Spleen (tissue), 11 donors: ENCODE data around the gene CD164L2. TPM values are rescaled to one million over a fixed set of nuclear protein-coding genes. Genes with fewer than 3 reads are reported as not detected.

Source experiments
- DNase-seq: peaks from one replicate; pipeline ENCODE4 v3.0.0-alpha.2; 2020
- H3K27ac ChIP-seq, 8 donors: fragments of 200-600 bp; sonication (generic) in 7 of 8; 1 replicate in 4 of 8; 2 replicates in 4 of 8; pipeline versions ENCODE4 v1.5.0 to v1.8.0; 2016 to 2021; ENCODE audit warnings: inconsistent platforms in 4 of 8, mild to moderate bottlenecking in 4 of 8, moderate library complexity in 1 of 8
- H3K27me3 ChIP-seq, 7 donors: fragments of 200-600 bp; sonication (generic) in 6 of 7; replicated peaks in 1 of 7; 1 replicate in 4 of 7; 2 replicates in 3 of 7; pipeline versions ENCODE4 v1.5.0 to v1.8.0; 2016 to 2021; ENCODE audit warnings: inconsistent platforms in 3 of 7, mild to moderate bottlenecking in 1 of 7
- H3K36me3 ChIP-seq, 6 donors: fragments of 200-600 bp; sonication (generic) in 5 of 6; 1 replicate in 4 of 6; 2 replicates in 2 of 6; pipeline versions ENCODE4 v1.5.0 to v1.8.0; 2016 to 2021; ENCODE audit warnings: inconsistent platforms in 2 of 6
- H3K4me1 ChIP-seq, 6 donors: fragments of 200-600 bp; sonication (generic) in 5 of 6; 1 replicate in 3 of 6; 2 replicates in 3 of 6; pipeline versions ENCODE4 v1.5.0 to v1.8.0; 2016 to 2021; ENCODE audit warnings: inconsistent platforms in 3 of 6
- H3K4me3 ChIP-seq, 8 donors: fragments of 200-600 bp; sonication (generic) in 7 of 8; 1 replicate in 4 of 8; 2 replicates in 4 of 8; pipeline versions ENCODE4 v1.5.0 to v1.8.0; 2016 to 2021; ENCODE audit warnings: inconsistent platforms in 4 of 8, mild to moderate bottlenecking in 4 of 8, moderate library complexity in 2 of 8
- H3K9me3 ChIP-seq, 8 donors: fragments of 200-600 bp; sonication (generic) in 7 of 8; 1 replicate in 4 of 8; 2 replicates in 4 of 8; pipeline versions ENCODE4 v1.5.0 to v1.8.0; 2016 to 2021; ENCODE audit warnings: inconsistent platforms in 4 of 8
- POLR2A ChIP-seq, 3 donors: fragments of 450-650 bp; IDR thresholded peaks; one replicate each; pipeline ENCODE4 v1.5.1; 2017; ENCODE audit warnings: antibody characterized with exemption in 3 of 3, mild to moderate bottlenecking in 1 of 3
- POLR2AphosphoS5 ChIP-seq, 3 donors: sonication (generic); formaldehyde crosslinking; IDR thresholded peaks; one replicate each; pipeline ENCODE4 v1.5.1; 2017; ENCODE audit warnings: antibody characterized with exemption in 3 of 3
- WGBS, 5 donors: extraction: QIAGEN DNeasy Blood & Tissue Kit in 3 of 5; methylation state at CpG; one replicate each; pipeline versions ENCODE4 v1.1.5 to v1.1.7; 2013 to 2018; 5-methylcytosine and 5-hydroxymethylcytosine counted together
- intact Hi-C: fragments of 100-400 bp; cut with DNase I; formaldehyde crosslinking; loops from one replicate; pipeline ENCODE4 v1.15.0; 2023; ENCODE audit warnings: low total_unique reads
- polyA plus RNA-seq, 3 donors: library from polyadenylated mRNA; stranded (reverse); fragments of 200-250 nt; gene quantifications; one replicate each; pipeline ENCODE4 v1.2.1, GENCODE V29; 2013
- total RNA-seq, 7 donors: library from RNA; depleted of rRNA in 3 of 7; stranded (reverse); fragments of >200 nt in 3 of 7; fragmentation: NEBNext Ultra II Directional in 4 of 7; extraction: Animal tissue kit (Norgen Biotek cat#: 25700) in 4 of 7; gene quantifications; one replicate each; pipeline versions ENCODE4 v1.1.0 to v1.2.1, GENCODE V29; 2016 to 2021
- TF ChIP-seq, protein P1 (sequence below), 11 experiments: fragments of 200-600 bp in 7 of 11; fragments of 450-650 bp in 4 of 11; sonication (generic) in 4 of 11; IDR thresholded peaks in 8 of 11; conservative IDR thresholded peaks in 3 of 11; 1 replicate in 7 of 11; 2 replicates in 4 of 11; pipeline versions ENCODE4 v1.4.0 to v1.8.0; 2016 to 2021; ENCODE audit warnings: antibody characterized with exemption in 11 of 11, inconsistent platforms in 4 of 11, mild to moderate bottlenecking in 1 of 11
- donor health status: healthy with polysubstance abuse.
- donor health status: DM: no; HTN: no; CAD: no; lungs with moderate emphysema.
- donor health status: DM: no; HTN: no; CAD: no.
- donor health status: Bipolar disorder and iron deficiency.
- donor health status: healthy.
- donor health status: DM: no; HTN: no; CAD: no.
- donor health status: DM: yes; HTN: yes; CAD: no.

CD164L2 gene
- total and polyA plus RNA-seq, 10 donors, result 0.06 TPM; not detected in 9

DNA sequence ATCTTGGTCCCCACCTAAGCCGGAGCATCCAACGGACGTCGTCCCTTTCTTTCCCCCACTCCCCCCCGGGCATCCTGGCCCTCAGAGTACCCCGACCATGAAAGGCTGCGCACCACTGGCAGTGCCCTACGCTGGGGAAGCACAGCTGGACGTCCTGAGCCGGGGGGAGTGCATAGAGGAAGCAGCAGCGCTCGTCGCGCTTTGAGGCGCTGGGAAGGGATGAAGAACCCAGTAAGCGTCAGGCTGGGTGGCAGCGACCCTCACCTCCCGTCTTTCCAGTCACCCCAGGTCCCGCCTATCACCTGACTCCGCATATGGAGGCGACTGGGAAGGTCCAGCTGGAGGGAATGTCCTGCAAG, 22.1 kb downstream of the CD164L2 start:
- peaks cover 31 to 71% (median 51%) of the 10 kb centered on the region in 6 donors for H3K4me1 ChIP-seq
- H3K36me3 ChIP-seq, result peaks cover 0 to 86% (median 19%) of the 10 kb centered on the region in 6 donors
- peak overlapping the region in 1 of 8 donors; percentile 58 for H3K27ac ChIP-seq
- peak overlapping the region in 4 of 8 donors; percentile 37 to 70 (median 49) for H3K4me3 ChIP-seq
- 65 to 86% (median 75%) methylated on average over 15 to 21 of the region's 21 CpGs for WGBS, 5 donors
- no peaks in the 10 kb centered on the region for H3K9me3 ChIP-seq
- TF ChIP-seq, protein P1, sequence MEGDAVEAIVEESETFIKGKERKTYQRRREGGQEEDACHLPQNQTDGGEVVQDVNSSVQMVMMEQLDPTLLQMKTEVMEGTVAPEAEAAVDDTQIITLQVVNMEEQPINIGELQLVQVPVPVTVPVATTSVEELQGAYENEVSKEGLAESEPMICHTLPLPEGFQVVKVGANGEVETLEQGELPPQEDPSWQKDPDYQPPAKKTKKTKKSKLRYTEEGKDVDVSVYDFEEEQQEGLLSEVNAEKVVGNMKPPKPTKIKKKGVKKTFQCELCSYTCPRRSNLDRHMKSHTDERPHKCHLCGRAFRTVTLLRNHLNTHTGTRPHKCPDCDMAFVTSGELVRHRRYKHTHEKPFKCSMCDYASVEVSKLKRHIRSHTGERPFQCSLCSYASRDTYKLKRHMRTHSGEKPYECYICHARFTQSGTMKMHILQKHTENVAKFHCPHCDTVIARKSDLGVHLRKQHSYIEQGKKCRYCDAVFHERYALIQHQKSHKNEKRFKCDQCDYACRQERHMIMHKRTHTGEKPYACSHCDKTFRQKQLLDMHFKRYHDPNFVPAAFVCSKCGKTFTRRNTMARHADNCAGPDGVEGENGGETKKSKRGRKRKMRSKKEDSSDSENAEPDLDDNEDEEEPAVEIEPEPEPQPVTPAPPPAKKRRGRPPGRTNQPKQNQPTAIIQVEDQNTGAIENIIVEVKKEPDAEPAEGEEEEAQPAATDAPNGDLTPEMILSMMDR (IDR thresholded peaks at IDR 0.05 in 8 of 11, conservative IDR thresholded peaks at IDR 0.05 in 3 of 11), result no peak
- TF ChIP-seq POLR2AphosphoS5 (IDR thresholded peaks at IDR 0.05), result no peak
- TF ChIP-seq POLR2A (IDR thresholded peaks at IDR 0.05), result no peak
- no peak for DNase-seq
- intact Hi-C loops, result no loop called here
- peaks cover 0 to 4% (median 0%) of the 10 kb centered on the region in 7 donors for H3K27me3 ChIP-seq

- H3K27ac ChIP-seq, result peak overlapping the region in 3 of 8 donors; percentile 49 to 58 (median 53)
- no peak for TF ChIP-seq POLR2A (IDR thresholded peaks at IDR 0.05)
- TF ChIP-seq POLR2AphosphoS5 (IDR thresholded peaks at IDR 0.05), result peak in 1 of 3 donors; percentile 57
- TF ChIP-seq, protein P1 (IDR thresholded peaks at IDR 0.05 in 8 of 11, conservative IDR thresholded peaks at IDR 0.05 in 3 of 11), result no peak
- peak overlapping the region; percentile 23 to 70 (median 42) for H3K4me3 ChIP-seq
- H3K4me1 ChIP-seq, result peaks cover 31 to 71% (median 49%) of the 10 kb centered on the region in 6 donors
- peaks cover 0 to 92% (median 23%) of the 10 kb centered on the region in 6 donors for H3K36me3 ChIP-seq
- WGBS, 5 donors, result 20 to 55% (median 29%) methylated on average over 62 to 71 of the region's 71 CpGs
- H3K9me3 ChIP-seq, result no peaks in the 10 kb centered on the region
- peaks cover 0 to 4% (median 0%) of the 10 kb centered on the region in 7 donors for H3K27me3 ChIP-seq
- DNase-seq, result peak; percentile 92
- intact Hi-C loops, result no loop called here
These were observed 22.7 kb downstream of the CD164L2 start for GRCh38 chr1:27360159-27361043.

GRCh38 chr1:27359822-27360158, 23.3 kb downstream of the CD164L2 start:
- Histone ChIP-seq H3K36me3 (peaks cover 0 to 98% (median 26%) of the 10 kb centered on the region in 6 donors), H3K4me1 (peaks cover 26 to 69% (median 43%) of the 10 kb centered on the region in 6 donors), H3K4me3 (peak overlapping the region in 5 of 8 donors; percentile 37 to 70 (median 45)), H3K27me3 (peaks cover 0 to 4% (median 0%) of the 10 kb centered on the region in 7 donors), H3K9me3 (no peaks in the 10 kb centered on the region), H3K27ac (peak overlapping the region in 3 of 8 donors; percentile 49 to 58 (median 53))
- intact Hi-C loops, result loop anchor here (5.0 kb wide), 1 partner anchor 33 kb away; the partner anchor contains the start of gene GPR3
- TF ChIP-seq POLR2A (IDR thresholded peaks at IDR 0.05) (no peak), POLR2AphosphoS5 (IDR thresholded peaks at IDR 0.05) (no peak)
- TF ChIP-seq, protein P1 (IDR thresholded peaks at IDR 0.05 in 8 of 11, conservative IDR thresholded peaks at IDR 0.05 in 3 of 11), result no peak
- DNase-seq, result no peak
- 59 to 74% (median 63%) methylated on average over 9 of the region's 9 CpGs for WGBS, 5 donors

- intact Hi-C loops, result loop anchor here (5.0 kb wide), 1 partner anchor 33 kb away; the partner anchor contains the start of gene GPR3
- TF ChIP-seq, protein P1 (IDR thresholded peaks at IDR 0.05 in 8 of 11, conservative IDR thresholded peaks at IDR 0.05 in 3 of 11), result no peak
- TF ChIP-seq POLR2A (IDR thresholded peaks at IDR 0.05) (no peak), POLR2AphosphoS5 (IDR thresholded peaks at IDR 0.05) (no peak)
- DNase-seq, result no peak
- Histone ChIP-seq H3K4me3 (no peak overlapping the region), H3K9me3 (no peaks in the 10 kb centered on the region), H3K27ac (no peak overlapping the region), H3K36me3 (peaks cover 0 to 99% (median 26%) of the 10 kb centered on the region in 6 donors), H3K27me3 (peaks cover 0 to 4% (median 0%) of the 10 kb centered on the region in 7 donors), H3K4me1 (peaks cover 21 to 60% (median 37%) of the 10 kb centered on the region in 6 donors)
- 91 to 96% (median 94%) methylated on average over 5 of the region's 5 CpGs for WGBS, 5 donors
These were observed 24.2 kb downstream of the CD164L2 start for GRCh38 chr1:27358928-27359313.
